H9 (cell line): ENCODE results near the gene HCN2. TPM values are rescaled to one million over a fixed set of nuclear protein-coding genes. Genes with fewer than 3 reads are reported as not detected.

Experiments
- DNase-seq: peaks from one replicate; pipeline ENCODE4 v3.0.0-alpha.2; 2017
- H2AFZ ChIP-seq: one replicate; pipeline ENCODE4 v1.6.1; 2013; ENCODE audit warnings: mild to moderate bottlenecking, low read length, control low read depth, moderate library complexity
- H2AK5ac ChIP-seq: 2 replicates; pipeline ENCODE4 v1.6.1; 2013; ENCODE audit warnings: low read length, control low read depth, mixed read lengths; ENCODE audit not compliant: insufficient read length
- H2BK120ac ChIP-seq: one replicate; pipeline ENCODE4 v1.6.1; 2013; ENCODE audit warnings: low read depth, mild to moderate bottlenecking, low read length, control low read depth, inconsistent platforms; ENCODE audit not compliant: poor library complexity, severe bottlenecking
- H2BK12ac ChIP-seq: 2 replicates; pipeline ENCODE4 v1.6.1; 2013; ENCODE audit warnings: low read length, control low read depth, mixed read lengths, low read depth; ENCODE audit not compliant: insufficient read length
- H2BK15ac ChIP-seq: 2 replicates; pipeline ENCODE4 v1.6.1; 2013; ENCODE audit warnings: low read depth, low read length, control low read depth
- H2BK20ac ChIP-seq: one replicate; pipeline ENCODE4 v1.6.1; 2013; ENCODE audit warnings: low read depth, mild to moderate bottlenecking, low read length, control low read depth, inconsistent platforms; ENCODE audit not compliant: poor library complexity, severe bottlenecking
- H2BK5ac ChIP-seq: 2 replicates; pipeline ENCODE4 v1.6.1; 2013; ENCODE audit warnings: low read length, control low read depth, mixed read lengths; ENCODE audit not compliant: insufficient read length
- H3K14ac ChIP-seq: 2 replicates; pipeline ENCODE4 v1.6.1; 2013; ENCODE audit warnings: low read length, control low read depth; ENCODE audit not compliant: insufficient read depth
- H3K18ac ChIP-seq: 2 replicates; pipeline ENCODE4 v1.6.1; 2013; ENCODE audit warnings: low read depth, mild to moderate bottlenecking, mixed read lengths, low read length, control low read depth; ENCODE audit not compliant: insufficient read length
- H3K23ac ChIP-seq: 2 replicates; pipeline ENCODE4 v1.6.1; 2013; ENCODE audit warnings: low read length, control low read depth, mixed read lengths, low read depth; ENCODE audit not compliant: insufficient read length
- H3K23me2 ChIP-seq: 2 replicates; pipeline ENCODE4 v1.6.1; 2013; ENCODE audit warnings: low read depth, mild to moderate bottlenecking, mixed read lengths, low read length, control low read depth; ENCODE audit not compliant: insufficient read length, poor library complexity, severe bottlenecking
- H3K27ac ChIP-seq: 2 replicates; pipeline ENCODE4 v1.5.1; 2013; ENCODE audit warnings: low read length, control low read depth, mixed read lengths, low read depth; ENCODE audit not compliant: insufficient read length
- H3K27me3 ChIP-seq: 2 replicates; pipeline ENCODE4 v1.6.1; 2013; ENCODE audit warnings: low read length, control low read depth, inconsistent platforms; ENCODE audit not compliant: insufficient read depth
- H3K4ac ChIP-seq: 2 replicates; pipeline ENCODE4 v1.6.1; 2013; ENCODE audit warnings: low read depth, mild to moderate bottlenecking, control low read depth, inconsistent platforms, low read length, moderate library complexity
- H3K4me1 ChIP-seq: 2 replicates; pipeline ENCODE4 v1.6.1; 2013; ENCODE audit warnings: low read length, control low read depth, inconsistent platforms; ENCODE audit not compliant: insufficient read depth
- H3K4me2 ChIP-seq: 2 replicates; pipeline ENCODE4 v1.6.1; 2013; ENCODE audit warnings: low read length, control low read depth, mixed read lengths; ENCODE audit not compliant: insufficient read length, insufficient read depth
- H3K56ac ChIP-seq: 2 replicates; pipeline ENCODE4 v1.6.1; 2013; ENCODE audit warnings: low read depth, mild to moderate bottlenecking, mixed read lengths, low read length, control low read depth; ENCODE audit not compliant: insufficient read length
- H3K79me1 ChIP-seq: 2 replicates; pipeline ENCODE4 v1.6.1; 2013; ENCODE audit warnings: low read depth, mild to moderate bottlenecking, moderate library complexity, low read length, control low read depth, inconsistent platforms; ENCODE audit not compliant: insufficient read depth, poor library complexity, severe bottlenecking
- H3K79me2 ChIP-seq: 2 replicates; pipeline ENCODE4 v1.6.1; 2013; ENCODE audit warnings: low read length, control low read depth, inconsistent platforms; ENCODE audit not compliant: insufficient read depth
- H3K9ac ChIP-seq: 2 replicates; pipeline ENCODE4 v1.6.1; 2013; ENCODE audit warnings: low read length, control low read depth, mixed read lengths; ENCODE audit not compliant: insufficient read length; ENCODE audit errors: extremely low read depth
- H3K9me3 ChIP-seq: one replicate; pipeline ENCODE4 v1.6.1; 2013; ENCODE audit warnings: low read depth, low read length, inconsistent platforms; ENCODE audit not compliant: control insufficient read depth
- H3T11ph ChIP-seq: one replicate; pipeline ENCODE4 v1.6.1; 2013; ENCODE audit warnings: mild to moderate bottlenecking, low read length, control low read depth, inconsistent platforms
- H4K20me1 ChIP-seq: one replicate; pipeline ENCODE4 v1.6.1; 2013; ENCODE audit not compliant: control insufficient read depth, insufficient read length, insufficient read depth
- H4K5ac ChIP-seq: 2 replicates; pipeline ENCODE4 v1.6.1; 2013; ENCODE audit warnings: low read depth, mild to moderate bottlenecking, mixed read lengths, low read length, control low read depth; ENCODE audit not compliant: insufficient read length
- H4K8ac ChIP-seq: replicated peaks from 2 replicates; pipeline ENCODE4 v1.6.1; 2013; ENCODE audit warnings: low read length, control low read depth, mixed read lengths, low read depth; ENCODE audit not compliant: insufficient read length
- H4K91ac ChIP-seq: 2 replicates; pipeline ENCODE4 v1.6.1; 2013; ENCODE audit warnings: low read depth, mild to moderate bottlenecking, moderate library complexity, mixed read lengths, low read length, control low read depth; ENCODE audit not compliant: insufficient read length
- H3K27ac Mint-ChIP-seq, 3 experiments: 2 replicates in 2 of 3; 3 replicates in 1 of 3; pipeline ENCODE4 v1.8.0; 2020 to 2021; ENCODE audit warnings: mixed read lengths in 3 of 3, mild to moderate bottlenecking in 1 of 3, moderate library complexity in 1 of 3
- H3K27me3 Mint-ChIP-seq: 2 replicates; pipeline ENCODE4 v1.8.0; 2021; ENCODE audit warnings: low read depth, mild to moderate bottlenecking, moderate library complexity, mixed read lengths
- H3K36me3 Mint-ChIP-seq, 3 experiments: 2 replicates in 2 of 3; 3 replicates in 1 of 3; pipeline ENCODE4 v1.8.0; 2020 to 2021; ENCODE audit warnings: low read depth in 3 of 3, mixed read lengths in 3 of 3; ENCODE audit not compliant: insufficient read depth in 1 of 3
- H3K4me1 Mint-ChIP-seq, 2 experiments: 2 replicates each; pipeline ENCODE4 v1.8.0; 2020; ENCODE audit warnings: mixed read lengths in 2 of 2
- H3K4me3 Mint-ChIP-seq, 2 experiments: 2 replicates in 1 of 2; 3 replicates in 1 of 2; pipeline ENCODE4 v1.8.0; 2020 to 2021; ENCODE audit warnings: mild to moderate bottlenecking in 2 of 2, mixed read lengths in 2 of 2, moderate library complexity in 1 of 2
- H3K9me3 Mint-ChIP-seq, 2 experiments: 2 replicates in 1 of 2; 3 replicates in 1 of 2; pipeline ENCODE4 v1.8.0; 2020; ENCODE audit warnings: mild to moderate bottlenecking in 2 of 2, mixed read lengths in 2 of 2, moderate library complexity in 1 of 2
- WGBS: extraction: QIAGEN DNeasy Blood & Tissue Kit; methylation state at CpG from one replicate; pipeline ENCODE4 v1.1.7; 2013; ENCODE audit warnings: missing lambda C conversion rate, low lambda C conversion rate, mixed read lengths; ENCODE audit not compliant: insufficient read length; ENCODE audit errors: extremely low coverage; 5-methylcytosine and 5-hydroxymethylcytosine counted together
- total RNA-seq: library from RNA; stranded (reverse); gene quantifications from 2 replicates; pipeline ENCODE4 v1.2.1, GENCODE V29; 2021
- TF ChIP-seq, protein P1 (sequence below): fragments of 200-600 bp; sonication (generic); conservative IDR thresholded peaks from 3 replicates; pipeline ENCODE4 v1.8.0; 2021; ENCODE audit warnings: antibody characterized with exemption, mild to moderate bottlenecking

HCN2 gene
- total RNA-seq, 1 experiment from 2014 or later, result 3.7 TPM

GRCh38 chr19:652467-653389, 63.0 kb downstream of the HCN2 start:
- WGBS, result no CpG with 5 or more reads among the region's 54 CpGs
- Mint-ChIP-seq H3K27me3 (no peaks in the 10 kb centered on the region), H3K4me3 (no peak overlapping the region), H3K4me1 (no peaks in the 10 kb centered on the region), H3K36me3 (peaks cover 7 to 26% (median 25%) of the 10 kb centered on the region in 3 experiments; a peak in 6 of 7 replicates), H3K27ac (no peak overlapping the region), H3K9me3 (no peaks in the 10 kb centered on the region; a peak in 2 of 5 replicates)
- no peak overlapping the region for H2BK12ac ChIP-seq
- TF ChIP-seq, protein P1, sequence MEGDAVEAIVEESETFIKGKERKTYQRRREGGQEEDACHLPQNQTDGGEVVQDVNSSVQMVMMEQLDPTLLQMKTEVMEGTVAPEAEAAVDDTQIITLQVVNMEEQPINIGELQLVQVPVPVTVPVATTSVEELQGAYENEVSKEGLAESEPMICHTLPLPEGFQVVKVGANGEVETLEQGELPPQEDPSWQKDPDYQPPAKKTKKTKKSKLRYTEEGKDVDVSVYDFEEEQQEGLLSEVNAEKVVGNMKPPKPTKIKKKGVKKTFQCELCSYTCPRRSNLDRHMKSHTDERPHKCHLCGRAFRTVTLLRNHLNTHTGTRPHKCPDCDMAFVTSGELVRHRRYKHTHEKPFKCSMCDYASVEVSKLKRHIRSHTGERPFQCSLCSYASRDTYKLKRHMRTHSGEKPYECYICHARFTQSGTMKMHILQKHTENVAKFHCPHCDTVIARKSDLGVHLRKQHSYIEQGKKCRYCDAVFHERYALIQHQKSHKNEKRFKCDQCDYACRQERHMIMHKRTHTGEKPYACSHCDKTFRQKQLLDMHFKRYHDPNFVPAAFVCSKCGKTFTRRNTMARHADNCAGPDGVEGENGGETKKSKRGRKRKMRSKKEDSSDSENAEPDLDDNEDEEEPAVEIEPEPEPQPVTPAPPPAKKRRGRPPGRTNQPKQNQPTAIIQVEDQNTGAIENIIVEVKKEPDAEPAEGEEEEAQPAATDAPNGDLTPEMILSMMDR, result no peak
- no peaks in the 10 kb centered on the region for H3K4me1 ChIP-seq
- no peaks in the 10 kb centered on the region for H3K27me3 ChIP-seq
- no peak overlapping the region; the same call in 1 of the 2 replicates for H3K14ac ChIP-seq
- no peak overlapping the region for H4K91ac ChIP-seq
- H2AFZ ChIP-seq, result no peak overlapping the region
- H3K79me1 ChIP-seq, result peaks cover 13% of the 10 kb centered on the region
- H2BK15ac ChIP-seq, result no peak overlapping the region
- H3K79me2 ChIP-seq, result peaks cover 38% of the 10 kb centered on the region
- H4K8ac ChIP-seq, result no peak overlapping the region
- H4K20me1 ChIP-seq, result peaks cover 9% of the 10 kb centered on the region
- no peak overlapping the region for H3K4ac ChIP-seq
- no peak overlapping the region for H3T11ph ChIP-seq
- no peaks in the 10 kb centered on the region for H3K9me3 ChIP-seq
- no peak overlapping the region for H3K23ac ChIP-seq
- DNase-seq, result no peak
- H4K5ac ChIP-seq, result no peak overlapping the region
- H2BK120ac ChIP-seq, result no peak overlapping the region
- H2AK5ac ChIP-seq, result no peak overlapping the region
- no peak overlapping the region for H3K18ac ChIP-seq
- H3K56ac ChIP-seq, result no peak overlapping the region
- no peaks in the 10 kb centered on the region for H3K23me2 ChIP-seq
- no peak overlapping the region for H2BK20ac ChIP-seq
- no peak overlapping the region for H2BK5ac ChIP-seq
- no peak overlapping the region for H3K27ac ChIP-seq
- H3K4me2 ChIP-seq, result no peak overlapping the region
- no peak overlapping the region for H3K9ac ChIP-seq
